CD4-positive, alpha-beta T cell treated with Interleukin-4 for 4 hours (primary cell): Measurements from ENCODE around the gene EIF2AK2.
"Not testable (repeated sequence)": the region's sequence is repeated elsewhere in the genome, so short reads cannot be mapped to it uniquely, and the experiment has no call there.

Experiments used
- DNase-seq: peaks from one replicate; pipeline ENCODE4 v3.0.0-alpha.2; 2020

EIF2AK2 gene

DNA sequence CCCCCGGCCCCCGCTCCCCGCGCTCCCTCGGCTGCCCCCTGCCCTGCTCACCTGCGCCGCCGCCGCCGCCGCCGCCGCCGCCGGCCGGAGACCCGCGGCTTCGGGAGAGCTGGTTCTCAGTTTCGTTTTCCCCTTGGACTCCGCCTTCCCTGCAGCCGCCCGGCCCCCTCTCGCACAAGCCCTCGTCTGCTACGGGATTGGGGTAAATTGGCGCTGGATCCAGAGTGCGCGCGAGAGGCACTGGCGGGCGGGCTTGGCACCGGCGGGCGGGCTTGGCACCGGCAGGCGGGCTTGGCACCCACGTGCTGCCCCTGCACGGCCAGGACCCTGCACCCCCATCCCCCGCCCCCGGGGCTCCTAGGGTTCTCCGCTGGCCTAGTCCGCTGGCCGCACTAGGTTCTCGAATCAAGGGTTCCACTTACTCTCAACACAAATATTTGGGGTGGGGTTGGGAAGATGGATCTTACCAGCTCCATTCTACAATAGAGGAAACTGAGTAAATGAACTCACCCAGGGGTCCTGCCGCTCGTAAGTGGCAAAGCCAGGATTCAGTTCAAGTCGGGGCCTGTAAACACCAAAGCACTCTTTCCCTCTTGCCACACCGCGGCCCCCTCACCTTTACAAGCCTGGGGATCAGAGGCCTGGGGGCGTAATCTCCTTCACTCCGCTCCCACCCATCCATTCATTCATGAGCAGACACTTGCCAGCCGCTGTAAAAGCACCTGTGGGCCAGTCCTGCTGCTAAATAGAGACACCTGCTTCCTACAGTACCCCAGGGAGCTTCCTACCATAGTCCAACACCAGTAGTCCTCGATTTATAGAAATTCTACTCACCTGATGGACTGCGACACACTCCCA is at the start of gene EIF2AK2:
Gene EIF2AK2 (minus strand): TSS at position 124 of the 858 bp plus-strand sequence. CDS start 9,174 bp downstream, outside the sequence.
- DNase-seq: peak; percentile 81

DNA sequence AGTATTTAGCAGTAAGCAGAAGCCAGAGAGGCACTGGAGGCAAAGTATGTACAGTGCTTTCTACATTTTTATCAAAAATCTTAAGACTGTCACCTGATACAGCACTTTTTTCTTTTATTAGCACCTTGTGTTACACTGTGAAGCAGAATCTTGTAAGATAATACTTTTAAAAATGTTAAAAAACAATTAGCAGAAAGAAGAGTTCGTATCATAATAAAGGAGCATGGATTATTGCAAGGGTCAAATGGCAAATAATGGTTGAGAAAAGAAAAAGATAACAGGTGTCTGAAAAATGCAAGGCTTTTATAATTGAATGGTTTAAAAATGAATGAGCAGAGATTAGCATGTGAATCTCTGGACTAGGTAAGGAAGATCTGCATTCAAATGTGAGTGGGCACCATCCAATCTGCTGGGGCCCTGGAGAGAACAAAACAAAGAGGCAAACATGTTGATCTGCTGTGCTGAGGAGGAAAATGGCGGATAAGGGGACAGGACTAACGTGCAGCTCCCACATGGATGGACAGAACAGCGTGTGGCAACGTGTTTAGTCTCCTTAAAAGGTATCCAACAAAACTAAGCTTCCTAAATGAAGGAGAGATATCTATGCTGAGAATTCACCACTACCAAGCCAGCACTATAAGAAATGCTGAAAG is 49.0 kb upstream of the EIF2AK2 start:
- DNase-seq: no peak

DNA sequence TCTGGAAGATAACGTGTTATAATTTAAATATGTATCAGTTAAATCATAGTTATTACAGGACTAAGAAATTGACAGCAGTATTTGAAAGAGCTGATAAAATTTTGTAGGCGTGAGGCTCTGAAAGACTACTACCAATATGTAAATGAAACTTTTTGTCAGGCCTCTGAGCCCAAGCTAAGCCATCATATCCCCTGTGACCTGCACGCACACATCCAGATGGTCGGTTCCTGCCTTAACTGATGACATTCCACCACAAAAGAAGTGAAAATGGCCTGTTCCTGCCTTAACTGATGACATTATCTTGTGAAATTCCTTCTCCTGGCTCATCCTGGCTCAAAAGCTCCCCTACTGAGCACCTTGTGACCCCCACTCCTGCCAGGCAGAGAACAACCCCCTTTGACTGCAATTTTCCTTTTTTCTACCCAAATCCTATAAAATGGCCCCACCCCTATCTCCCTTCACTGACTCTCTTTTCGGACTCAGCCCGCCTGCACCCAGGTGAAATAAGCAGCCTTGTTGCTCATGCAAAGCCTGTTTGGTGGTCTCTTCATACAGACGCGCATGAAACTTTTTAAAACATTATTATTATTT is 48.4 kb upstream of the EIF2AK2 start:
- not testable (repeated sequence) for DNase-seq

DNA sequence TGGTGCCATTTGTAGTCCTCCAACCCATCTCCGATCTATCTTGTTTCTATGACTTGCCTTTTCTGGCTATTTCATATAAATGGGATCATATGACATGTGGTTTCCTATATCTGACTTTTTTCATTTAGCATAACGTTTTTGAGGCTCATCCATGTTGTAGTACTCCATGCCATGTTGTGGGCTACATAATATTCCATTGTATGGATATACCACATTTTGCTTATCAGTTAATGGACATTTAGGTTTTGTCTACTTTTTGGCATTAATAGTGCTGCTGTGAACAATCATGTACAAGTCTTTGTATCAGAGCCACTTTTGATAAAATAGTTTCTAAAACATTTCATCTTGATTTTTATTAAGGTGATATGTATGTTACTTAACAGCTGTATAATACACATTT is 46.9 kb upstream of the EIF2AK2 start:
- DNase-seq: no peak

DNA sequence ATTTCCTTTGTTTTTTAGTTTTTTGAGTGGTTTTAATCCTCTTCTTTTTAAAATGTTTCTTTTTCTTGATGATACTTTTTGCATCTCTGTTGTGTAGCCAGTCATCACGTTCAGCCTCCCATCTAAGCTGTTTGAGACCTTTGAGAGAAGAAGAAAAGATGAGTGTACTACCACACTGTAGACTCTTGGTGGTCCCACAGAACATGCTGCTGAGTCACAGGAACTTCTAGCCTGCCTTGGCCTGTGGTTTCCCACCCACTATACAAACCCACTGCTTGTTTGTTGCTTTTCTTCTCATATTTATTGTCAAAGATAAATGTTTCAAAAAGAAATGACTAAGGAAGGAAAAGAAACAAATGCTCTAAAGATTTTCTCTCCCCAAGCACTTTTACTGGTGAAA is 45.0 kb upstream of the EIF2AK2 start:
- DNase-seq: peak; percentile 57

DNA sequence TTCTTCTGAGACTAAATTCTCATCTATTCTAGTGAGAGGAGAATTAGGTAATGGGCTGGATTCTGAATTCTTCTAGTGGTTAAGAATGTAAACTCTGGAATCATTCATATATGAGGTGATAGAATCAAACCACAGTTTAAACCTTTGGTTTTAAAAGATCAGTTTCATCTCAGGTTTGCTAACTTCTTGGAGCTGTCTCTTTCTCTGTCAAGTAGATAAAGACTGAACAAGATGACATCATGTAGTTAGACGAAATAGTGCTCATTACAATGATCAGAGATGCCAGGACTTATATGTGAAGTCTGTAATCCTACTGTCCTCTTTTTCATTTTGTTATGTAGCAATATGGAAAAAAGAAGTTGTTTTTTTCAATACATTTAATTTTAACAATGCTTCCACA is 44.4 kb upstream of the EIF2AK2 start:
- no peak for DNase-seq

DNA sequence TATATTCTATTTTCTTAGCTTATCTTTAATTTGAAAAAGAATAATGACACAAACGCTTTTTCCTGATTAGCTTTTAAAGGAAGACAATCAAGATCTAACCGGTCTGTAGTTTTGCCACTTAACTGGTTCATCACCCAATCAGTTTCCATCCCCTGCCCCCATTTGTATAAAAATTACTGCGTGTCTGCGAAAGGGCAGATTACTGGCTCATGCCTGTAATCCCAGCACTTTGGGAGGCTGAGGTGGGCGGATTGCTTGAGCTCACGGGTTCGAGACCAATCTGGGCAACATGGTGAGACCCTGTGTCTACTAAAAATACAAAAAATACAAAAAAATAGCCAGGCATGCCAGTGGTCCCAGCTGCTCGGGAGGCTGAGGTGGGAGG is 41.9 kb upstream of the EIF2AK2 start:
- DNase-seq: no peak

DNA sequence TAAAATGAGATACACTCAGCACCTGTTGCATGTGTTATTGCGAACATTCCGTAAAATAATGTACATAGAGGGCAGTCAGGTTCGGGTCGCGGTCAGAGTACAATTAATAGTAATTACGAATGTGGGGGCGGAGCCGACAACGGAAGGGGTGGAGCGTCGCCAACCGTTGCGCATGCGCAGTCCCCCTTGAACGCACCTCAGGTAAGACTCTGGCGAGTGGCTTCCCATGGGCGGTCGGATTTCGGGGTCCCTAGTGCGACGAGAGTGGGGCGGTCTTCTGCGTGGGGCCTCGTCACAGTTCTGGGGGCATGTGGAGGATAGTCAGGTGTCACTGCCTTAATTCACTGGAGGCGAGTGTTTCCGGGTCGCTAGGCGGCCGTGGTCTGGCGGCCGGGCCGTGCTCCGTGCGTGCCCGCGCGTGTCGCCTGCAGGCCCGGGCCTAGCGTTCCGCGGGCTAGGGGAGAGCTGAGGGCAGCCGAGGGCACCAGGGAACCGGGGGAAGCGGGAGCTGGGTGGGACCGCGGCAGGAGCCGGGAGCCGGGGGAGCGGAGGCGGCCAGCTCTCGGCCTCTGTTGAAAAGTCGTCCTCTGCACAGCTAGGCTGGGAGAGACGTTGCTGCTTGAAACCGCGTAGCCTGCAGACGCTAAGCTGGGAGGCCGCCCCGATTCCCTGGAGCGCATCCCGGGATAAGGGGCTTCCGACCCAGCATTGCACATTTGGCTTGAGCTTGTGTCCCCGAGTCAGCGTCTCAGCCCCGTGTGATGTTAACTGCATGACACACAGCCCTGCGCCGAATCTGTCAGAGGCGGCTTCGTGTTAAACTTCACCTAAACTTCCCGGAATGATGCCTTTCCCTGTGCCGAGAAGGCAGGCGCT is 39.8 kb upstream of the EIF2AK2 start, which contains the start of gene CEBPZOS:
Gene CEBPZOS (plus strand): TSS at position 177 of the 876 bp plus-strand sequence. CDS start 3,209 bp downstream, outside the sequence.
- DNase-seq: peak; percentile 90

DNA sequence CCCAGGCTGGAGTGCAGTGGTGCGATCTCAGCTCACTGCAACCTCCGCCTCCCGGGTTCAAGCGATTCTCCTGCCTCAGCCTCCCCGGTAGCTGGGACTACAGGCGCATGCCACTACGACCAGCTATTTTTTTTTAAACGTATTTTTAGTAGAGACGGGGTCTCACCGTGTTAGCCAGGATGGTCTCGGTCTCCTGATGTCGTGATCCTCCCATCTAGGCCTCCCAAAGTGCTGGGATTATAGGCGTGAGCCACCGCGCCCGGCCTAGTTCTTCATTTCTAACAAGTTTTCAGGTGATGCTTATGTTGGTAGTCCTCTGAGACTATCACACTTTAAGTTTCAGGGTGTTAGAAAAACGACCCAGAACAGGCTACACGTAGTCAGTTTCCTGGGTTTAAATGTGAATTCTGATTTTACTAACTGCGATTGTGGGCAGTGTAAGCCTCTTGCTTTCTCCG is 39.1 kb upstream of the EIF2AK2 start:
- DNase-seq: not testable (repeated sequence)

DNA sequence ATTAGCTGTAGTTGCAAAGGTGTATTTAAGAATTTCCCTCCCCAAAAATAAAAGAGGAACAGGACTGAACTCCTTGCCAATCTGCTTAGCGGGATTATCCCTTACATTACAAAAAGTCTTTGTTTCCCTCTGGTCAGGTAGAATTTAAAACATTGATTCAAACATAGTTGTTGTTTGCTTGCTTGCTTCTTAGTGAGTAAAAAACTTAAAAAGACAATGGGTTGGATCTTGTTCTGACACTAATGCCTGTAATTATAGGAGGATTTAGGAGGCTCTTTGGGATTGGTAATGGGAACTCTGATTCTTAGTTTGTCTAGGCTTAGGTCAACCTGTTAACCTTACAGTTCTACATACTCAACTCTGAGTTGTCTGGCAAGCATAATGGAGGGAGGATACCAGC is 35.8 kb upstream of the EIF2AK2 start:
- DNase-seq: no peak

DNA sequence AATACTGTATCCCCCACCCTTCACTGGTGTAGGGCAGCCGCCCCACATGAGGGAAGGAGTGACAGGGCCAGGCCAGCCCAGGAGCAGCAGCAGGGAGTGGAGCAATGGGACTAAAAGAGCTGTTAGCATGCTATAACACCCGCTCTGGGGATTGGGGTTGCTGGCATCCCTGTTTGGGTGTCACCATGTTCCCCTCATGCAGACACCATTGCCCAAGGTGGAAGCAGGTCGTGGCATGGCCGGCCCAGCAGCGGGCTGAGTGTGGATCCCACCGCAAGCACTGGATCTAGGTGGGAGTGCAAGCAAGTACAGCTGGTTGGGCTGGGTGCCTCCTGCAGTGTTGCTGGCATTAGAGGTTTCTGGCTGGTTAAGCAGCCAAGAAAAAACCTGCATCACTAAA is 35.0 kb upstream of the EIF2AK2 start:
- no peak for DNase-seq

DNA sequence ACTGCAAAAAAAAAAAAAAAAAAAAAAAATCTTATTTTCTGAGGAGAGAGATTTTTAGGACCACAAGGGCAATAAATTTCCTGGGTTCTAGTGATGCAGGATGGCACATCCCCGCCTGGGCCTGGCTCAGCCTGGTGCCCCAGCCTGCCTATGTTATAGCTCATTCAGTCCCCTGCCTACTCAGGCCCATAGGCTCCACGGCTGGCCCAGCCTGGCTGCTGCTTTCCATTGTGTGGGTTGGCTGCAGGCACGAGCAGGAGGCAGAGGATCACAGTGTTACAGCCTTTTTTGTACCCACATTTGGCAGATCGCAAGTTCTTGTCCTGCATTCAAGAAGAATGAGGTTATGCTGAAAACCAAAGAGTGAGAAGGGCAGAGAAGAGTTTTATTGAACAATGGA is 34.5 kb upstream of the EIF2AK2 start:
- DNase-seq: no peak

DNA sequence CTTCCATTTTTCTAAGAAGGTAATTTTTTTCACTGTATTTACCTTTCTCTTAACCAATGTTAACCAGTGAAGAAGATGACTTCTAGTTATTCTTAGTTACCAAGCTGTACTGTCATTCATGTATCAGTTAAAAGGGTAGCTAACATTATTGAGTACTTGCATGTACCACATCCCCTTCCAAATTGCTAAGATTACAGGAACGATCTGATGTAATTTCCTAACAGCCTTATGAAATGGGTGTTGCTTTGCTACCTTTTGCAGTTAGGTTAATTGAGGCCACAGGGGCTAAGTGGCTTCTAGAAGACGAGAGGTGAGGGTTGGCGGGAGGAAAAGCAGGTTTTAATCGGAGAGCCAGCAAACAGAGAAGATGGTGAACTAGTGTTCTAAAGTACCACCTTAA is 33.5 kb upstream of the EIF2AK2 start:
- DNase-seq: no peak

DNA sequence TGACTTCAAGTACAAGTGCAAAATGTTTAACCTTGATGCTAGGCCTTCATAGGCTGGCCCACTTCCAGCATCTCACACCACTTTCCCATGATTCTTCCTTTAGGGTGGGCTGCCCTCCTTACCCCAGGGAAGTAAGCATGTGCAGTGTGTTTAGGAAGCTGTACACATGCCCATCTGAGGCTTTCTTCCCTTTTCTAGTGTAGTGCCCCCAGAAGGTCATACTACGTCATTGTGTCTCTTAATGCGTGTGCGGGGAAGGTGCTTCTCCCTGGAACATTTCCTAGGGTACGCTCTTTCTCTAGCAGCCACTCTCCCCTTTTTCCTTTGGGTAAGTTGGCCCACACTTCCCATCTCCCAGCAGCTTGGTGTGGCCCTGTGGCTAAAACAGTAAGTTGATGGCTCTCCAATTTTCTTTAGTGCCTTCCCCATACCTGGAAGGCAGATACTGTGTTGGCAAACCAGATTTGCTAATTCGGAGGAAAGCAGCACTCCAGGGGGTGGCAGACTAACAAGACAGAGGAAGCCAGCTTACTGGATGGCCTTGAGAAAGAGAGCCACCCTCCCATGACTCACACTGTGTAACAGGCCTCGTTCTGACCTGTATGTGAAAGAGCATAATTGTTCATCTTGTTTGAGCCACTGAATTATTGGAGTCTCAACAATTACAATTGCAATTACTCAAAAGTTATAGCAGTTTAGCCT is 32.8 kb upstream of the EIF2AK2 start:
- DNase-seq: no peak

DNA sequence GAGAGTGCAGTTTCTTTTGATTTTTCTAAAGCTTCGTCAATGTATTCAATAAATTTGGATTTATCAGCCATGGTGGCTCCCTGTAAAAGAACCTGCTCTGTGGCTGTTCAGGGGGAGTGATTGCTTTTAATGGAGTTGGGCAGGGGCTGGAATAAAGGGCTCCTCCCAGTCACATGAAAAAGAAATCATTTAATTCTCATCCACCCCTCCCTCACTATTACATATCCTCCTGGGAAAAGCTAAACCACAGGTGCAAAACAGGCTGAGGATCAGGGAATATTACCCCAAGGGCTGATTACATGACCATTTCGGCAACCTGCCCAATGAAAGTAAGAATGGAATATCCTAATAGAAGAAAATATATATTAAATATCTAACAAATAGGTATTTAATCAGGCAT is 31.8 kb upstream of the EIF2AK2 start, which contains the start of gene SULT6B1:
Gene SULT6B1 (minus strand): TSS at position 101 of the 400 bp plus-strand sequence. CDS start 30 bp downstream, at position 71.
- no peak for DNase-seq

DNA sequence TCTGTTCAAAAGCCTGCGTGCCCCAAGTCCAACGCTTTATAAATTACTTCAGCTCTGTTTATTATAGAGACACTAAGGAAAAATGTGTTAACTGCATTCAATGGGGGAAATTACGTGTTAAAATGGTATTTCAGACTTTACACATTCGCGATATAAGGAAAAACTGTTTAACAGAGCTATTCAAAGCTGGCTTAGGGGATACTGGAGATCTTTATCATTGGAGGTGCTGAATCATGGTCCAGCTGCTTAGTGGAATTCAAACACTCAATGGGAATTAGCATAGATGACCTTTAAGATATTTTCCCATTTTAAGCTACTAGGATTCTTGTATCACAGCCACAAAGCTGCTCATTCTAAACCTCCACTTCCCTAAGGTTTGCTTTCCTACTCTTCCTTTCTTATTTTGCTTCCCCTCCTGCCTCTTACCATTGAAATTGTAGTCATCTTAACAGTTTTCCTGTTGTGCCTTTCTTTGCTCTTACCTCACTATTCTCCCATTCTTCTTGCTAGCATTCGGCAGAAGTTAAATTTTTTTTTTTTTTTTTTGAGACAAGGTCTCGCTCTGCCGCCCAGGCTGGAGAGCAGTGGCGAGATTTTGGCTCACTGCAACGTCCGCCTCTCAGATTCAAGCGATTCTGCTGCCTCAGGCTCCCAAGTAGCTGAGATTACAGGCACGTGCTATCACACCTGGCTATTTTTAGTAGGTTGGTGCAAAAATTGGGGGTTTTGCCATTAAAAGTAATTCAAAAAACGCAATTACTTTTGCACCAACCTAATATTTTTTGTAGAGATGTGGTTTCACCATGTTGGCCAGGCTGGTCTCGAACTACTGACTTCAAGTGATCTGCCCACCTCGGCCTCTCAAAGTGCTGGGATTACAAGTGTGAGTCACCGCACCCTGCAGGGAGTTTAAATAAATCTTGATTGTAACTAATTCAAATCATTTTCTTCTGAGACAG is 25.2 kb upstream of the EIF2AK2 start:
- DNase-seq: no peak

DNA sequence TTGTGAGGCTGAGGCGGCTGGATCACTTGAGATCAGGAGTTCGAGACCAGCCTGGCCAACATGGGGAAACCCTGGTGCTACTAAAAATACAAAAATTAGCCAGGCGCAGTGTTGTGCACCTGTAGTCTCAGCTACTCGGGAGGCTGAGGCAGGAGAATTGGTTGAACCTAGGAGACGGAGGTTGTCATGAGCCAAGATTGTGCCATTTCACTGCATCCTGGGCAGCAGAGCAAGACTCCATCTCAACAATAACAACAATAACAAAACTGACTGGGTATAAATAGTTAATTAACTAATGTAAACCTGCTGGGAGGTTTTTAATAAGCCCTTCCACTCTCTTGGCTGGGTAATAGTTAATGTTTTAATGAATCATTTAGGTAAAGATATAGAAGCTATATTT is 23.9 kb upstream of the EIF2AK2 start:
- no peak for DNase-seq

DNA sequence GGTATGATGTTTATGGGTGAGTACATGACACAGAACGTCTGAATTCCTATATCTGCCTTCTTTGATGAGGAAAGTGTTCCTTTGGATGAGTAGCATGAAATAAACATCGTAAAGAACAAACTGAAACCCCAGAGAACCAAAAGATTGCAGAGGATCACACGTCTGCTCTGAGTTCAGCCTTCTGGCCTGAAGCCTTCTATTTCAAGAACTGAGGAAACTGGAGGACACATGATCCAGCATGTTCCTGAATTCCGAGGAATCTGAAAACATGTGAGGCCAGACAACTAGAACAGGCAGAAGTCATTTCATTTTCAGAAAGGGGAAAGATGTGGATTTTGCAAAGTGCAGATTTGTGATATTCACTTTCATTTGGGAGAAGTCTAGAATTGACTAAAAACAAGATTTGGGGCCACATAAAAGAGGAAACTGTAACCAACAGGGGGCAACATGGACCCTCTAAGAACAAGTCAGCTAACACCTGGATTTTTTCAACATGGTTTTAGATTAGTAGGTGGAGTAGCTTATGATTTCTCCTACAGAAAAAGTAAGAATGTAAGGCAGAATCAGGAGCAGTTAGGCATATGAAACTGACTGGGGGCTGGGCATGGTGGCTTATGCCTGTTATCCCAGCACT is 23.3 kb upstream of the EIF2AK2 start:
- no peak for DNase-seq

DNA sequence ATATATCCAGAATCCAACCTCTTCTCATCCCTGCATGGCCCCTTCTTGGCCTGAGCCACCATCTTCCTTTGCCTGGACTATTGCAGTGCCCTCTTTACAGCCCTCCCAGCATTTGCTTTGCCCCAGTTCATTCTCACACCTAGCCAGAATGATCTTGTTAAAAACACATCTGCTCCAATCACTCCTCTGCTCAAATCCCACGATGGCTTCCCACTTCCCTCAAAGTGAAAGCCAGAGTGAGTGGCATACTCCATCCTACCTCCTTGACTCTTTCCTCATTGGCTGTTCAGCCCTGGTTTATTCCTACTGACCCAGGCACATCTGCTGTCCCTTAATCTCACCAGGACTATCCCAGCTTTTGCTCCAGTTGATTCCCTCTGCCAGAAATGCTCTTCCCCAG is 17.0 kb upstream of the EIF2AK2 start:
- no peak for DNase-seq

DNA sequence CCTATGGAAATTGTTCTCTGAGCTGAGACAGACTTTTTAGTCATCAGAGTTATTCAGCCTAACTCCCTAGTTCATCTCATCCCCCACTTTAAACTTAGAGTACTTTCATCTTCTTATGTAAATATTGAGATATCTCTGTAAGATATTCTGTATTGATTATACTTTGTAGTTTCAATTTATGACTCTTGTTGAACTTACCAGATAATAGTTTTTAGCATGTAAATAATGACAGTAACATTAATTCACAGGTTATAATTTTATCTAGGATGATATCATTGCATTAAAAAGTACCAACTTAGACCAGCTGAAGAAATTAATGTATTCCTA is 14.8 kb upstream of the EIF2AK2 start:
- DNase-seq: no peak
